NCI-H526 (cell line): ENCODE measurements around the gene PLXNA2.
A peak's percentile ranks its signal among the peaks of the same experiment; 100 is the strongest.

Experiments used
- DNase-seq, 2 experiments: peaks; one replicate each; lab custom pipeline; 2025; lab: John Stamatoyannopoulos, UW

Gene PLXNA2

DNA sequence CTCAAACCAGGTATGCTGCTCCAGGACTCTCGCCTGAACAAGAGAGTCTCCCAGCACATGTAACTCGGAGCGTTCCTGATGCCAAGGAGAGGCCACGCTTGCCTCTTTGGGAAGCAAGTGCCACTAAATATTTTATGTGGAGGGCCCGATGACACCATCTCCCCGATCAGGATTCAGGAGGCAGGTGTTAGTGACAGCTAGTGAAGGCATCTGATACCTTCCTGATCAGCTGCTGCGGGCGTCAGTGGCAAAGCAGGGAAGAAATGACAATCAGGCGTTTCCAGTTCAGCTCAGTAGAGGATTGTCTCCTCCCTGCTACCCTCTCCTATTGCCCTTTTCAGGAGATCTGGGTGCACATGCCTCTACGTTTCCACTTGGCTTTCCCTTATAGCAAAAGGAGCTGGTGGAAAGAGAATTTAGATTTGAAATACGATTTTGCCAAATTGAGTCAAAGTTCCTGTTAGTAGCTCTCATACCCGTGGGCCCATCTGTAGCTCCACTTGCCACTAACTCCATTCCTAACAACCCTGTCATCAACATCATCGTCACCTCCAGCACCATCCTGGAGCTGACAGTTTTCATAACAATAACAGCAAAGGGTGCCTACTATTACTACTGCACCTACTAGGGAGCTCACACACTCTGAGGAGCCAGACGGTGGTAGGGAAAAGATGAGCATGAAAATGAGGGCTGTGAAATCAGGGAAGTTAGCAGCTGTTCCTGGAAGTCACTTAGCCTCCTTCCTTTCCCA is 21.6 kb downstream of the PLXNA2 start:
- DNase-seq, result no peak

DNA sequence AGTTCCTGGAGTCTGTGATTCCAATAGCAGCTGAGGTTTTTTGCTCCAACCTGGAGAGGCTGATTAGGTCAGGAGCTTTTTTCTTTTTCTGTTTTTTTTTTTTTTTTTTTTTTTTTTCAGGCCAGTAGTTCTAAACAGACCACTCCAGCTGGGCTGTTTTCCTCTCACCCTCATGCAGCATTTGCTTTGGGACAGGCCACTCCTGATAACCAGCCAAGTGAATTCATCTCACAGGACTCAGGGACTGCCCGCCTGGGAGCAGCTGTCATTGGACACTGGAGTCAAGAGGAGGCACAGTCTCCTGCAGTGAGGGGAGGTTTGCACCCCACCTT is 22.9 kb downstream of the PLXNA2 start:
- no peak for DNase-seq

DNA sequence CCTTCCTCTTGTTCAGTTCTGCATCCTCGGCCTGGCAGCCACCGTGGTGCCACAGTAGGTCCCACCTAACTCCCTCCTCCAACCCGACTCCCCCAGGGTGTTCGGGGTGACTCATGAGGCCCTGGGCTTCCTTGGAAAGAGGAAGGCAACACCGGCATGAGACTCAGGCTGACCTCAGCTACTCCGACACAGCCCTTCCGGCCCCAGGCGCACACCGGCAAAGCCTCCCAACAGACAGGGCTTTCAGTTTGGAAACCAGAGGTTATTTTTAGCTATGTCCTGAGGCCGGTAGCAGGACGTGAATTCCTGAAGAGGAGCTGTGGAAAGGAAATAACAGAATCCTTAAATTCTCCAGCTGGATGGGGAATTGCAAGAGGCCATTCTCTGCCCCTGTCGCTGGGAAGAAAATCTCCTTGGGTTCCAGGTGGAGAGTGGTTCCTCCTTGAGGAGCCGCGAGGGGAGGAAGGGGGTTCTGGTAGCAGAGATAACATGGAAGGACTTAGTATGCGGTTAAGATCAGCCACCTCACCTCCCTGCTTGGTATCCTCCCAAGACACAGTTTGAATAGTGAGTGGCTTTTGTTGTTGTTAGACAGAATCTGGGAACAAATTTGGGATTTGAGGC is 24.4 kb downstream of the PLXNA2 start:
- DNase-seq, result no peak

DNA sequence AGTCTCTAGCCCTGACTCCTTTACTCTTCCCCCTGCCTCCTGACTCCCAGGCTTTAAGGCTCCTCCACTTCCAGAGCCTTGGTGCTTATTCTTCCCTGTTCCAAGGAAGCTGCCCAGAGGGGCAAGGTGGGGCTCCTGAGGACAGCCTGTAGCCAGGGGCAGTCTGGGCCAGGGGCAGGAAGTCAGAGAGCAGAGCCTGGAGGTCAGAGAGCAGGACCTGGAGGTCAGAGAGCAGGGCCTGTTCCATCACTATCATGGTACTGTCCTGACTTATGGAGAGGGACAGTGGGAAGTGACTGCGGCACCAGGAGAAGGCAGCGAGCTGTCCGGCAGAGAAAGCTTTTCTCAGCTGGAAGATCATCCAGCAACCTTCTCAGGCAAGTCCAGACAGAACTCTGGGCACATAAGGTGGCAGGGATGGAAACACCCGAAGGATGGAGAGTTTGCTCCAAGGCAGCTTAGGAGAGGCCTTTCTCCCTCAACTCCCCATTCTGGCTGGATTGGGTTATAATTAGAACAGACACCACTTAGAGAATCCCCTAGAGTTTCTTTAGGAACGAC is 25.0 kb downstream of the PLXNA2 start:
- no peak for DNase-seq

DNA sequence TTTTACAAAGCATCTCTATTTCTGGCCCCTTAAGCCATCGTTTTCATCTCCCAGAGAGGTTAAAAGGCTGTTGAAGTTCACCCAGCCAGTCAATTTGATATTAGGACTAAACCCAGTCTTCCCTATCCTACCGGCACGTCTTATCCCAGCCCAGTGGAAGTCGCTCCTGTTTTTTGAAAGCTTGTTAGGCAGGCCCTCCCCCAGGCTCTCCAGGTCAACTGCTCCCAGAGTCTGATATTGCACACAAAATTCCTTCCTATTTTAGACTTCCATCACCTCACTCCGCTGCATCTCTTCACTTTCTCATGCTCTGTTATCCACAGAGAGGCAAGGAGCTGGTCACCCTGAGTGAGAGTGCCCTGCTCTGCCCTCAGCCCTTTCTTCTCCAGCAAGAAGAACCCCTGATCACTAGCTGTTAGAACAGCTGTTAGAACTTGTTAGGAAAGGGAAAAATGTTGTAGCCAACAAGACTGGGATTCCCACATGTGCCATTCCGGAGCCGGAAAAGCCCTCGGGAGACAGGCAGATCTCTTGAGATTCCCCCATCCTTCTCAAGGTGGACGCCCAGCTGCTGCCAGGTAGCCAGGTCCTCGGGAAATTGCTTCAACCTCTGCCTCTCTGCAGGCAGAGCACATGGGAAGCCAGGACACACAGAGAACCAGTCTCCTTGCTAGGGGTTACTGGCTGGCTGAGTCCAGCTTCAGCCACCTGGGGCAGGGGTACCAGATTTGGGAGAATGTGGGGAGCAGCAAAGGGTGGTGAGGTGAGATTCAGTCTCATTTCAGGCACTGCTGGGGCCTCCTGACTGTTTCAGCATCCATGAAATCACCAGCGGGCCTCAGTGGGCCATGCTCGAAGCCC is 25.7 kb downstream of the PLXNA2 start:
- DNase-seq, result no peak

DNA sequence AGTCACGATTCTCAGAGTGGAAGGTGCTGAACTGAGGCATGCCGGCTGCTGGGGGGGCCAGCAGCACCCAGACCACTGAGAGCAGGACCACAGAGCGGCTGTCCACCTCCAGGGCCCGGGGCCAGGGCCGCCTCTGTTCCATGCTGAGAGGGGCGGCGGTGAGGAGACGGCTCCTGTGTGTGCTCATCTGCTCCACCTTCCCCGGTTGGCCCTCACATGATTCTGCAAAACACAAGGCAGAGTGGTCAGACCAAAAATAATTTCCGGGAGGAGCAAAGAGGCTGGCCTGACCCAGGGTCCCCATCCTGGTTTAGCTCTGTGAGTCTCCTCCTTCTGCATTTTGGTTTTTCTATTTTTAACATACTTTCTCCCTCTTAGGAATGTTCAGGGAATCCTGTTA is 26.4 kb downstream of the PLXNA2 start:
- DNase-seq, result no peak

DNA sequence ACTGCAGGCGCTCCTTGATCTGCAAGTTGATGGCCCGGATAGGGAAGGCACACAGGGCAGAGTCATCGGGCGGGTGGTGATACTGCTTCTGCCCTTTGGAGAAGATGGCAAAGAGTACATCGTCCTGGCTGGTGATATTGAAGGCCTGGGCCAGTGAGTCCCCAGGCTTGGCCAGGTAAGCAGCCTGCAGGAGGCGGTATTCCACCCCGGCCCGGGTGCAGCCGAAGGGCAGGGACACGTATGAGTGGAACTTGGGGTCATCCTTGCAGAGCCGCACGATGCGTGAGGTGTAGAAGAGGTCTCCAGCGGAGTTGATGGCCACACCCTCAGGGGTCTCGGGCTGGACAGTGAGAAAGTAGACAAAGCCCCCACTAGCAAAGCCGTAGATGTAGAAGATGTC is 27.4 kb downstream of the PLXNA2 start:
- no peak for DNase-seq

DNA sequence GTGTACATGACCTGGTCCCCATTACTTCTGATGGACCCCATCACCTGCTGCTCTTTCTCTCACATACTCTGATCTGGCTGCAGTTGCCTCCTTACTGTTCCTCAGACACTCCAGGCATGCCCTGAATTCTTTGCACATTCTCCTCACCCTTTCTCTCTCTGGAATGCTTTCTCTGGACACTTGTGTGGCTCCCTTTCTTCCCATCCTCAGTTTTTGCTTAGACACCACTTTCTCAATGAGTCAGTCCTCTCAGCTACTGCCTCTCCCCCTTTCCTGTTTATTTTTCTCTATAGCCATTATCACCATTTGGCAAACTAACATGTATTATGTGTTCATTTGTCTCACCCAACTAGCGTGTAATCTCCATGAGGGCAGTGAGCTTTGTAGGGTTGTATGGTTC is 28.1 kb downstream of the PLXNA2 start:
- no peak for DNase-seq

DNA sequence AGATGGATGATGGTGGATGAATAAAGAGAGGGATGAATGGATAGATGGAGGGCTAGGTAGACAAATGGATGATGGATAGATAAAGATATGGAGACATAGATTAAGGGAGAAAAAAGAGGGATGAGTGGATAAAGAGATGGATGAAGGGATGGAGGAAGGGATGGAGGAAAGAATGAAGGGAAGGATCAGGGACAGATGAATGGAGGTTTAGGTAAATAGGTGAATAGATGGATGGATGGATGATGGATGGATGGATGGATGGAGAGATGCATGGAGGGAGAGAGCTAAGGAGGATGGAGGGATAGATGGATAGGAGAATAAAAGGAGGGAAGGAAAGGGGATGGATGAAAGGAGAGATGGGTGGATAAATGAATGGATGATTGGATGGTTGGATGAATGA is 28.8 kb downstream of the PLXNA2 start:
- DNase-seq, result no peak

DNA sequence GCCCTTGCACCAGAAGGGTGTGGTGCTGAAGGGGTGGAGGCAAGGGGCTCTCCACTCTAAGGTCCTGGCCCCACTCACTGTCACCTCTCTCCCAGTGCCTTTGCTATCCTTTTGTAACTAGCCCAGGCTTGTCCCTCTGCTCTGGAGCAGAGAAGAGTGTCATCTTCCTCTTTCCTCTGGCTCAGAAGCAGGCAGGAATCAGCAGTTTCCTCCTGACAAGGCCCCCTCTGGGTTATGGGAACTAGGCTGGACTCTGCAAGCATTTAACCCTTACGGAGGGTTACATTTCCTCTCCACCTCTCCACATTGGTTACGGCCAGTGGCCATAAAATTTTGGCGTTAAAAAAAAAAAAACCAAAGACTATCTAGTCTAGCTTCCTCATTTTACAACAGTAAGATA is 30.4 kb downstream of the PLXNA2 start:
- no peak for DNase-seq

DNA sequence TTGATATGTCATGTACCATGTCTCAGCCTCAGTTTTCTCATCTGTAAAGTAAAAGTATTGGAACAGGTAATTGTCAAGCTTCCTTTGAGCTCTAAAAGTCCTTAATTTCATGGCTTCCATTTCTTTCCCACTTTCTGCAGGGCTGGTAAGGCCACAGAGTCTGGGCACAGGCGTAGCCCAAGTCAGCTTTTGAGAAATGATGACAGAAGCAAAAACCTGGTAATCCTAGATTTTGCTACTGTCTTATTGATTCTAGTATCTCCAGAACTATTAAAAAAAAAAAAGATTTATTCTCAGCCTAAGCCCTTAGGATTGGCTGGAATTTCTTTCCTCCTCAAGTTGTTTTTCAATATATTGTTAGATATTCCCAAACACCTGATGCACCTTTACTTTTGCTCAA is 31.3 kb downstream of the PLXNA2 start:
- no peak for DNase-seq

DNA sequence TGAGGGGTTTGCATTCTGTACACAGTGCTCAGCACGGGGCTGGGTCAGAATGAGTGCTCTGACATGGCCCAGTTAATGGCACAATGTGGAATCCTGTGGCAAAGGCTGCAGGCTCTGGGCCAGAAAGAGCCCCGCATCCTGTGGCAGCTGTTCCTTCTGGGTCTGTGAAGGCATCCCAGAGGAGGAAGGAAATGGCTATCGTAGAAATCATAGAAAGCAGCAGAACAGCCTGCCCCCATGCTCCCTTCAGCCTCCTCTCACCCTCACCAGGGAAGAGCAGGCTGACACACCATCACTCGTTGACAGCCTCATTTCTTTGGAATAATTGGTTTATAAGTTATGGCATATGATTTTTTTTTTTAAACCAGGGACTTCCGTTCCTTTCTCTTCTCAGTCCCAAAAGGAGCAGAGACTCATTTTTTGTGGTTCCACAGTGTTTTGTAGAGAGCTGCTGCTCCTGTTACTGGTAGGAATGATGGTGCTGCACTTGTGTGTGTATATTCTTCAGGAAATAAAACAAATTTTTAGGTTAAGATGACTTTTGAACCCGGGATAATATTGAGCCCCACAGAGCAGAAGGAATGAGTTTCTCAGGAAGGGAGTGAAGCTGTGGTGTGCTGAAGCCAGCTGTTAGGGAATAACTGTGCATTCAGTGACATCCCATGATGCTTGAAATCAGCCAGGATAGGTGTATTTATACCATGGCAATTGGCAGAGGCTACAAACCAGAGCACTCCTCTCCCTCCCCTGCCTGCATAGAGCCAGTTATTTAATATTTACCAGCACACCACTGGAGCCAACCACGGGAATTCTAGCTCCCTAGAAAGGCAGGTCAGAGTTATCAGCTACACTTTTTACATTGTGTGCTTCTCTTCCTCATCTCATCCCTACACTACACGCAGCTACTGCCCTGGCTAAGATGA is 32.0 kb downstream of the PLXNA2 start:
- DNase-seq, result no peak

DNA sequence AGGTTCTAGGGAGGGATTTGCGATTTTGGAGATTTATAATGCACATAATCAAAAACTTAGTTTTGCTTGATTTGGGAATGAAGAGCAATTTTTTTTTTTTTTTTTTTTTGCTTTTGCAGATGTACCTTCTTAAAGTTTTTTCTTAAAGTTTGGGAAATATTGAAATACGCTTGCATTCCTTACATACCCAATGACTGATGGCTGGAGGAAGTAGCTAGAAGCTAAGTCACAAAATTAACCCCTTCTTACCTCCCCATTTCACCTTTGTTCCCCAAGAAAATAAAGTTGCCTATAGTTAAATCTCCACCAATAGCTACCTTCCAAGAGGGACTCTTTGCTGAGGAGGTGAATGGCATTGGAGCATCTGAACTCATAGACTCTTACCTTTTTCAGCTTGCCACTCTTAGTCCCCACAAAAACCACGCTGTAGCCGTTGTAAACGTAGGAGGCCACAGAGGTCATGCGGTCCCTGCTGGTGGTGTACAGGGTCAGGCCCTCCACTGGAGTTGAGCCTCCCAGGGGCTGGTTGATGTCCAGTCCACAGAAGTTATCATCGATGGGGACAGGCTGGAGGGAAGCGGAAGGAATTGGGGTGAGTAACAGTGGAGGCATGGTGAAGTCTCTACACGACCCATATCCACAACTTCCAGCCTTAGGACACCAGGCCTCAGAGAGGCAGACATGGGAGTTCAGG is 34.1 kb downstream of the PLXNA2 start:
- no peak for DNase-seq

DNA sequence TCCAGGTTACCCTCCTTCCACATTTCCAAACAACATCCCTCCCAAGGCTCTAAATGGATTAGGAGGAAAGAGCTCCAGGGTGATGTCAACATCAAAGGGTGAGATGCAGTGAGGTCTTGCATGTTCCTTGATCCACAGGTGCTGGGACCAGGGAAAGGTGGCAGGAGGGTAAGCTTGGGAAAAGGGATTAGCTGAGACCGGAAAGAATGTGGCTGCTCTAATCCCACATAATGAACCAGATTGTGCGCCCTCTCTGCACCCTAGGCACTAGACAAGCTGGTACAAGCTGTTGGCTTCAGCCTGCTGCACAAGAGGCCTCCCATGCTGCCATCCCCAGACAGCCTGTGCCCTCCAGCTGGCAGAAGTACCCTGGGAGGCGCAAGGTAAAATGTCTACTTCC is 34.9 kb downstream of the PLXNA2 start:
- no peak for DNase-seq

DNA sequence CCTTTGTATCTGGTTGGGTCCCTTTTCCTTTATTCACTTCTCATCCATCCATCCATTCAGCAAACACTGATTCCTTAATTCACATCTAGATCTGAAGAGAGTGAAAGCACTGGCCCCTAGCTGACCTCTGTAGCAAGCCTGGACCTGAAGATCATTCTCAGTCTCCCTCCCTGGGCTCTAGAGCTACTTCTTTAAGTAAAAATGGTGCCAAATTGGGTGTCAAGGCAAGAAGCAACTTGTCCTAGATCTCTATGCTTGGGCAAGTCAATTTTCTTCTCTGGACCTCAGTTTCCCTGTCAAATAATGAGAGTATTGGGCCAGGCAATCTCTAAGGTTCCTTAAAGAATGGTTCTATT is 36.1 kb downstream of the PLXNA2 start:
- no peak for DNase-seq

DNA sequence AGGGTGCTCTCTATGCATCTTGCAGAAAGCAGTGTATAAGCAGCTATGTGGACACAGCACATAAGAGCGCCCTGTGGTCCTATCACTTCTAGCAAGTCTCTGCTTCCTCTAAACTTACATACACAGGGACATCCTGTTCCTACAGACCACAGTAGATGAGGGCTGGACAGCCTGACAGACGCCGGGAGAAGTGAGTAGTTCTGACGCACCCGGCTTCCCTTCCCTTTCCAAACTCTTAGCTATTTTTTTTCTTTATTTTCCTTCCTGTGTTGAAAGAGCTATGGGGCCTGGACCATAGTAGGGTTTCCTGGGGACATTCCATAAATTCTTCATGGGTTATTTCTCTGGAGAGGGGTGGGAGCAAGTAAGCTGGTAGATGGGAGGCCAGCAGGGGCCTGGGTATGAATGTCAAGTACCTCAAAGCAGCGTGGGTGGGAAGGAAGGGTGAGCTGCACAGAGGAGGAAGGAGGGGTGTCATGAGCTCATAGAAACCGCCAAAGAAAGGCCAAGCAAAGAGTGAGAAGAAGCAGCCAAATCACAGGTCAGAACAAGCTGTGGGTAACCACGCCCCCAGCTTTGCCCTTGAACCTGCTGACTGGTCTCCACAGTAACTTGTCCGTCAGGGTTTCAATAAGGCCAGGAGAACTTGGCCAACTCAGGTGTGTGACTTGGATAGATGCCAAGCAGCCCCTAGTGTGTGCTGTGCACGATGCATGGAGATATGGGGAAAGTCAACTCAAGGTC is 36.6 kb downstream of the PLXNA2 start:
- DNase-seq, result no peak

DNA sequence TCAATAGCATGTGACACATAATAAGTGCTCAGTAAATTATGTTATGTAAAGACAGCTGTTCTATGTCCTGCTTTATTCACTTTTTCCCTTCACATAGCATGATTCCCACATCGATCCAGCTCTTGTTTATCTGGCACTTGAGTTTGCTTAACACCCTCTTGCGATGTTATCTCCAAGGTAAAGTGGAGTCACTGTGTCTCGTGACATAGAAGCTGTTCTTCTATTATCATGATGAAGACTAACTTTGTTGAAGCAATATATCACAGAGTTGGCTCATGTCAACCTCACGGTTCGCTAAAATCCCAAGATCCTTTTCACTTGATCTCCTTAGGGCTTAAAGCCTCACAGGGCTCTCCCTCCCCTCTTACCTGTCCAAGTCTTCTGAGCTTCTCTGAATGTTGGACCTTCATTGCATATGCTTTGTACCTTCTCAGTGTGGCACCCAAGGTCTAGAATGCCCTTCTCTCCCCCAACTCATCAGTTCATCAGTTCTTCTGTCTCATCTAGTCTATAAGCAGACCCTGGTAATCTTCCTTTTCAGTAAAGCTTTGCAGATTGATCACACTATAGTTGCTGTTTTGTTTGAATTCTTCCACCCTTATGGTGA is 38.0 kb downstream of the PLXNA2 start:
- DNase-seq, result no peak

DNA sequence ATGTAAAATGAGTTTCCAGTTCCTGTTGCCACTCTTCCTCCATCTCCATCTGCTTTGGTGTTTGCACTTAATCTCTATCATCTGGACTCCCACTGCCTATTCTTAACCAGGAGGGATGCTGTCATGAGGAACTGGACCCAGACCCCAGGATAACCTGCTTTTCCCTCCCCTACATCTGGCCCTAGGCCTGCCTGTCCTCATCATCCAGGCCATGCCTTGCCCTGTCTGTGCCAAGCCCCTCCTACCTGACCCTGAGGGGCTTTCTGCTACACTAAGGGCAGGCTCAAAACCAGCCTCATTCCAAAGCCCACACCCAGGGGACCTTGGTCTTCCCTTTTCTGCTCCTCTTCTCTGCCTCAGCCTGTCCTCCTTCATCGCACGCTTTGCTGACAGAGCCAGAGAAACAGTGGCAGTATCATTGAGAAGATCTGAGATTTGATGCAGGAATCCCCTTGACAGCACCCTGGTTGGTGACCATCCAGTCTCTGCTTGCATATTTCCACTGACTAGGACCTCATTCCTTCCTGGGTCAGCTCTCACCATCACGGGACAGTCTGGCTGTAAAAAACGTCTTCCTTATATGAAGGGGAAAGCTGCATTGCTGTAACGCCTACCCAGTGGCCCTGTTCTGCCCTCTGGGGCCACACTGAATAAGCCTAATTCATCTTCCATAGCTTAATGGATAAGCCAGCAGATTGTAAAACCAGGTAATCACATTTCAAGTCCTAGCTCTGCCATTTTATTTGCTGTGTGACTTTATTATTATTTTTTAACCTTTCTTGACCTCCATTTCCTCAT is 38.8 kb downstream of the PLXNA2 start:
- no peak for DNase-seq

DNA sequence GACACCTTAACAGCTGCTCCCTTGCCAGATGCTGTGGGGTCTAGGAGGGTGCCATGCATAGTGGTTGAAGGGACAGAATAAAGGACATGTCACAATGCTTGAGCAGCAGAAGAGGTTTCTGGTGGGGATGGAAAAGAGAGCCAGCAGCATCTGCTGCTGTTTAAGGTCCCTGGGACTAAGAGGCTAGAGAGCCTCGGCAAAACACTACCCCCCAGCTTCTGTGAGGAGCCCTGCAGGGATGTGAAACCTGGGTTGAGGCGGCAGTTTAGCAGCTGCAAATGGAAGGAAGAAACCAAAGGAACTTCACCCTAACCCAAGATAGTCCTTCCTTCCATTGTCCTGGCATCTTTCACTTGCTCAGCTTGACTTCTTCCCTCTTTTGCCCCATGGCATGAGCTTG is 39.4 kb downstream of the PLXNA2 start:
- peak in 1 of 2 experiments; percentile 2 for DNase-seq
